Measurements from ENCODE around the gene CRELD1.

DNA sequence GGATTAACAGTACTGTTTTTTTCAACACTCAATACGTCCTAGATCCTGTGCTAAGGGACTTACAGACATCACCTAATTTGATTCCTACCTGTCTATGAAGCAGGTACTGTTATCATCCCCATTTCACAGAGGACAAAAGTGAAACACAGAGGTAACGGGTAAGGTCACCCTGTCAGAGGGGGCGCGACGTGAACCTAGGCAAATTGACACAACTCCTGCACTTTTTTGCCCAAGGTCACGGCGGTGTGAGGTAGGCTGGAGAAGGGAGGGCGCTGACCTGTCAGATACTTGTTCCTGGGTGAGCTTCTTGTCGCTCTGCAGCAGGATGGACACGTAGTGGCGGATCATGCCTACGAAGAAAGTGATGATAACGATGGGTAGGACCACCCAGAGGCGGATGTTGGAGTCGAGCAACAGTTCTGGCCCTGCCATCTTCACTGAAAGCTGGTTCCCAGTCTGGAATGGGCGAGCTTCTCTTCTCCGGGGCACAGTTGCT lies 52.6 kb downstream of the CRELD1 start:
- TF ChIP-seq, protein P1, sequence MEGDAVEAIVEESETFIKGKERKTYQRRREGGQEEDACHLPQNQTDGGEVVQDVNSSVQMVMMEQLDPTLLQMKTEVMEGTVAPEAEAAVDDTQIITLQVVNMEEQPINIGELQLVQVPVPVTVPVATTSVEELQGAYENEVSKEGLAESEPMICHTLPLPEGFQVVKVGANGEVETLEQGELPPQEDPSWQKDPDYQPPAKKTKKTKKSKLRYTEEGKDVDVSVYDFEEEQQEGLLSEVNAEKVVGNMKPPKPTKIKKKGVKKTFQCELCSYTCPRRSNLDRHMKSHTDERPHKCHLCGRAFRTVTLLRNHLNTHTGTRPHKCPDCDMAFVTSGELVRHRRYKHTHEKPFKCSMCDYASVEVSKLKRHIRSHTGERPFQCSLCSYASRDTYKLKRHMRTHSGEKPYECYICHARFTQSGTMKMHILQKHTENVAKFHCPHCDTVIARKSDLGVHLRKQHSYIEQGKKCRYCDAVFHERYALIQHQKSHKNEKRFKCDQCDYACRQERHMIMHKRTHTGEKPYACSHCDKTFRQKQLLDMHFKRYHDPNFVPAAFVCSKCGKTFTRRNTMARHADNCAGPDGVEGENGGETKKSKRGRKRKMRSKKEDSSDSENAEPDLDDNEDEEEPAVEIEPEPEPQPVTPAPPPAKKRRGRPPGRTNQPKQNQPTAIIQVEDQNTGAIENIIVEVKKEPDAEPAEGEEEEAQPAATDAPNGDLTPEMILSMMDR (IDR thresholded peaks at IDR 0.05): no peak
- no peak for TF ChIP-seq POLR2A (IDR thresholded peaks at IDR 0.05)

All from right lobe of liver (tissue), 4 donors.